ENCODE data around the gene NDST1. TPM values are rescaled to one million over a fixed set of nuclear protein-coding genes. Genes with fewer than 3 reads are reported as not detected.

The NDST1 gene
- total RNA-seq, 1 donor from 2014 or later = 101 TPM

- DNase-seq (ENCODE audit: extremely low spot score, unreplicated experiment) = no peak
- Mint-ChIP-seq H3K9me3 (no peaks in the 10 kb centered on the region), H3K27me3 (no peaks in the 10 kb centered on the region), H3K27ac (no peak overlapping the region), H3K4me3 (no peak overlapping the region), H3K36me3 (no peaks in the 10 kb centered on the region), H3K4me1 (ENCODE audit: unreplicated experiment) (peaks cover 21% of the 10 kb centered on the region)
- no peak for TF ChIP-seq CTCF (conservative IDR thresholded peaks at IDR 0.05)
Measured at GRCh38 chr5:150573216-150573615, 65.3 kb downstream of the NDST1 start.

GRCh38 chr5:150573867-150574817 is 66.2 kb downstream of the NDST1 start:
- TF ChIP-seq CTCF (conservative IDR thresholded peaks at IDR 0.05) = no peak
- H3K36me3 Mint-ChIP-seq = no peaks in the 10 kb centered on the region
- no peak overlapping the region for H3K27ac Mint-ChIP-seq
- no peak overlapping the region for H3K4me3 Mint-ChIP-seq
- H3K4me1 Mint-ChIP-seq (ENCODE audit: unreplicated experiment) = peaks cover 22% of the 10 kb centered on the region
- H3K9me3 Mint-ChIP-seq = no peaks in the 10 kb centered on the region
- no peak for DNase-seq (ENCODE audit: extremely low spot score, unreplicated experiment)
- H3K27me3 Mint-ChIP-seq = no peaks in the 10 kb centered on the region

- Mint-ChIP-seq H3K4me1 (ENCODE audit: unreplicated experiment) (peaks cover 18% of the 10 kb centered on the region), H3K27me3 (no peaks in the 10 kb centered on the region), H3K36me3 (no peaks in the 10 kb centered on the region), H3K4me3 (peak overlapping the region; percentile 54), H3K27ac (peak overlapping the region; percentile 41), H3K9me3 (no peaks in the 10 kb centered on the region)
- no peak for TF ChIP-seq CTCF (conservative IDR thresholded peaks at IDR 0.05)
- peak; percentile 81 for DNase-seq (ENCODE audit: extremely low spot score, unreplicated experiment)
Measured at GRCh38 chr5:150574818-150575547, 67.1 kb downstream of the NDST1 start.

GRCh38 chr5:150575745-150576448 is 68.0 kb downstream of the NDST1 start:
- H3K27ac Mint-ChIP-seq = peak overlapping the region; percentile 41
- H3K36me3 Mint-ChIP-seq = no peaks in the 10 kb centered on the region
- DNase-seq (ENCODE audit: extremely low spot score, unreplicated experiment) = no peak
- no peak for TF ChIP-seq CTCF (conservative IDR thresholded peaks at IDR 0.05)
- H3K27me3 Mint-ChIP-seq = peaks cover 4% of the 10 kb centered on the region
- H3K4me3 Mint-ChIP-seq = peak overlapping the region; percentile 54
- H3K9me3 Mint-ChIP-seq = no peaks in the 10 kb centered on the region
- H3K4me1 Mint-ChIP-seq (ENCODE audit: unreplicated experiment) = peaks cover 19% of the 10 kb centered on the region

- H3K9me3 Mint-ChIP-seq = no peaks in the 10 kb centered on the region
- peaks cover 20% of the 10 kb centered on the region for H3K4me1 Mint-ChIP-seq (ENCODE audit: unreplicated experiment)
- no peak overlapping the region for H3K27ac Mint-ChIP-seq
- no peaks in the 10 kb centered on the region for H3K36me3 Mint-ChIP-seq
- no peak overlapping the region for H3K4me3 Mint-ChIP-seq
- no peak for TF ChIP-seq CTCF (conservative IDR thresholded peaks at IDR 0.05)
- DNase-seq (ENCODE audit: extremely low spot score, unreplicated experiment) = no peak
- H3K27me3 Mint-ChIP-seq = peaks cover 4% of the 10 kb centered on the region
Measured at GRCh38 chr5:150576449-150576949, 68.6 kb downstream of the NDST1 start.

Data from type B pancreatic cell (in vitro differentiated cells).